ENCODE measurements around the gene VOPP1. TPM values are rescaled to one million over a fixed set of nuclear protein-coding genes. Genes with fewer than 3 reads are reported as not detected.

VOPP1 gene
- total and polyA plus RNA-seq, 2 of the 13 experiments (the other 11 are each of a cell fraction or from before 2014, with no cell fraction given), result 21.8 to 55.3 TPM

DNA sequence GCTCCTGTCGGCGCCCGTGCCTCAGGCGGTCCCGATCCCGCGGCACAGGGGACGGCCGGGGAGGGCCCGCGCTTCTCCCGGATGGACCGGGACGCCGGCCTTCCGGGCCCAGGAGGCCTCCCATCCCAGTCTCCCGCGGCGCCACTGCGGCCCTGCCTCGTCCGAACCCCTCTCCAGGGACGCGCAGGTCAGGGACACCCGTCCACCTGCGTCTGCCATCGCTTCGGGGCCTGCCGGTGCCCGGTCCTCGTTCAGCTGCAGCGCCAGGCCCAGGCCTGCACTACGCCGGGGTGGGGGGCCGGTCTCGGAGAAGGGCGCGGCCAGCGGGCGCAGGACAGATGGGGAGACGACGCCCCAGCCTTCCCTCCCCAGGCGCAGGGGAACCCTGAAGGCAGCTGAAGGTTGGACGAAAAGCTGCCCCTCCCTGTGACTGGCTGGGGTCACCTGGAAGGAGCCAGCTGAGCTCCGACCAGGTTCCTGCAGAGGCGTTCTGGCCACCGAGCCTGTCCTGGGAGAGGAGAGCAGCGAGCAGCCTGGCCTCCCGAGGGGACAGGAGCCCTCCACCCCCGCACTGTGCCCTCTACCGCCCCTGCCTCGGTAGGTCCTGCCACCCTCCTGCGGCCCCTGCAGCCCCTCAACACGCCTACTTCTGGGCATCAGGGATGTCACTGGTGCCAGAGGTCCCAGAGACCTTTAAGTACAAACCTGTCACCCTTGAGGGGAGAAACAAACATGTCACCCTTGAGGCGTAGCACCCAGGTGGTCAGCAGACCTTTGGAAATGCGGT, 122.9 kb downstream of the VOPP1 start:
- no peak overlapping the region for H3K4me3 ChIP-seq (replicated peaks in 1 of 3; ENCODE audit: insufficient read depth in 1 of 3, low read depth in 2 of 3, low read length in 3 of 3)
- POLR2A ChIA-PET, result no interaction called here
- no peaks in the 10 kb centered on the region for H3K4me1 ChIP-seq (ENCODE audit: insufficient read depth, low read length)
- CTCF ChIA-PET (ENCODE audit: low intra/inter-chr PET ratio, low total read pairs), result no interaction called here
- WGBS (ENCODE audit: low lambda C conversion rate), result 94% methylated on average over 27 of the region's 56 CpGs
- H2AFZ ChIP-seq (ENCODE audit: low read length), result no peak overlapping the region
- no peak overlapping the region for H3K27ac ChIP-seq (ENCODE audit: extremely low read length, insufficient read depth, low read length)
- no peaks in the 10 kb centered on the region for H3K27me3 ChIP-seq (ENCODE audit: control insufficient read depth in 1 of 2, insufficient read depth in 2 of 2, low read length in 2 of 2)
- FAIRE-seq (no peak), ATAC-seq (peak; percentile 36; the same call in 2 of the 3 replicates), DNase-seq (ENCODE audit: low spot score) (no peak)
- no peak overlapping the region for H3K9ac ChIP-seq (ENCODE audit: insufficient read depth, low read depth, low read length)
- intact Hi-C loops (cut with micrococcal nuclease; ENCODE audit: unreplicated experiment) (no loop called here), in situ Hi-C loops (cut with HindIII; ENCODE audit: extremely low pct_ligation_motif_present, low pct_unique_long_range_greater_than_20kb) (no loop called here)
- no peak overlapping the region for H3K4me2 ChIP-seq (ENCODE audit: low read depth, low read length)
- H4K20me1 ChIP-seq (ENCODE audit: insufficient read depth, low read length), result no peaks in the 10 kb centered on the region
- no peaks in the 10 kb centered on the region for H3K9me3 ChIP-seq (ENCODE audit: low read length)
- TF ChIP-seq ZNF672 (CRISPR knock-in tag; IDR thresholded peaks at IDR 0.05) (no peak), HOXD1 (CRISPR knock-in tag; IDR thresholded peaks at IDR 0.05) (no peak), ZNF737 (CRISPR knock-in tag; IDR thresholded peaks at IDR 0.05; ENCODE audit: borderline replicate concordance) (no peak), ZFX (CRISPR knock-in tag; IDR thresholded peaks at IDR 0.05; ENCODE audit: low read depth) (no peak), AGO2 (optimal IDR thresholded peaks at IDR 0.05; ENCODE audit: low read depth, low read length) (peak; percentile 58)
- TF ChIP-seq, protein P1, sequence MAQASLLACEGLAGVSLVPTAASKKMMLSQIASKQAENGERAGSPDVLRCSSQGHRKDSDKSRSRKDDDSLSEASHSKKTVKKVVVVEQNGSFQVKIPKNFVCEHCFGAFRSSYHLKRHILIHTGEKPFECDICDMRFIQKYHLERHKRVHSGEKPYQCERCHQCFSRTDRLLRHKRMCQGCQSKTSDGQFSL (CRISPR knock-in tag; IDR thresholded peaks at IDR 0.05), result no peak
- BruUV-seq (replicated peaks), result no TSS peak
- H3K36me3 ChIP-seq (replicated peaks in 1 of 2; ENCODE audit: control insufficient read depth in 1 of 2, insufficient read depth in 2 of 2, low read length in 2 of 2), result no peaks in the 10 kb centered on the region
- H3K79me2 ChIP-seq (ENCODE audit: insufficient read depth, low read length), result no peaks in the 10 kb centered on the region

DNA sequence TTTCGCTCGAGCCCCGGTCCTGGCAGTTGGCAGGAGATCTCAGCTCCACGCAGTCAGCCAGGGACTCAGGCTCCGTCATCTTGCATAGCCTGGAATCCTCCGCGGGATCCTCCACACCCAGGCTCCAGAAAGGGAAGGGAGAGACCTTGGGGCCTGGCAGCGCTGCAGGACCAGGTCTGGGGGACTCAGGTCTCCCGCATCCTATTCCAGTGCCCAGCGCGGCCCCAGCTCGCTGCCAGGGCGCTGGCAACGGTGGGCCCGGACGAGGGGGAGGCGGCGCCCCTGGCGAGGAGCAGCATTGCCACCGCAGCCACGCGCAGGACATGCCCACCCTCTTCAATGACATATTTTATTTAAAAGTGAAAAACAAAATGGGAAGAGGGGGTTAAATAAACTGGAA, 123.8 kb downstream of the VOPP1 start:
- ATAC-seq (no peak), DNase-seq (ENCODE audit: low spot score) (no peak), FAIRE-seq (no peak)
- Histone ChIP-seq H3K36me3 (replicated peaks in 1 of 2; ENCODE audit: control insufficient read depth in 1 of 2, insufficient read depth in 2 of 2, low read length in 2 of 2) (no peaks in the 10 kb centered on the region), H3K4me2 (ENCODE audit: low read depth, low read length) (no peak overlapping the region), H4K20me1 (ENCODE audit: insufficient read depth, low read length) (no peaks in the 10 kb centered on the region), H3K4me1 (ENCODE audit: insufficient read depth, low read length) (no peaks in the 10 kb centered on the region), H3K9ac (ENCODE audit: insufficient read depth, low read depth, low read length) (no peak overlapping the region), H3K27me3 (ENCODE audit: control insufficient read depth in 1 of 2, insufficient read depth in 2 of 2, low read length in 2 of 2) (no peaks in the 10 kb centered on the region), H3K4me3 (replicated peaks in 1 of 3; ENCODE audit: insufficient read depth in 1 of 3, low read depth in 2 of 3, low read length in 3 of 3) (no peak overlapping the region), H3K79me2 (ENCODE audit: insufficient read depth, low read length) (no peaks in the 10 kb centered on the region), H2AFZ (ENCODE audit: low read length) (no peak overlapping the region), H3K9me3 (ENCODE audit: low read length) (no peaks in the 10 kb centered on the region), H3K27ac (ENCODE audit: extremely low read length, insufficient read depth, low read length) (no peak overlapping the region)
- CTCF ChIA-PET (ENCODE audit: low intra/inter-chr PET ratio, low total read pairs), result no interaction called here
- BruUV-seq (replicated peaks), result no TSS peak
- in situ Hi-C loops (cut with HindIII; ENCODE audit: extremely low pct_ligation_motif_present, low pct_unique_long_range_greater_than_20kb), result no loop called here
- 97% methylated on average over 18 of the region's 22 CpGs for WGBS (ENCODE audit: low lambda C conversion rate)
- TF ChIP-seq AGO2 (optimal IDR thresholded peaks at IDR 0.05; ENCODE audit: low read depth, low read length), result peak; percentile 8
- no peak for TF ChIP-seq ARID2 (CRISPR knock-in tag; IDR thresholded peaks at IDR 0.05; ENCODE audit: borderline replicate concordance)
- POLR2A ChIA-PET, result no interaction called here
- intact Hi-C loops (cut with micrococcal nuclease; ENCODE audit: unreplicated experiment), result no loop called here

Measured in HepG2 (cell line).